Stimulated activated effector memory CD8-positive, alpha-beta T cell treated with anti-CD3 and anti-CD28 coated beads, Interleukin-12 subunit alpha, Interleukin-12 subunit beta, amount 100 ng/mL, for 72 hours (primary cell): Measurements from ENCODE around the gene EXD1.
"Not testable (repeated sequence)": the region's sequence is repeated elsewhere in the genome, so short reads cannot be mapped to it uniquely, and the experiment has no call there.

ENCODE experiments used
- ATAC-seq: fragments of 150-1000 bp; cut with Tn5 transposase; 2 replicates; pipeline ENCODE4 v1.10.0; 2021
- DNase-seq, 2 donors: peaks; one replicate each; pipeline ENCODE4 v3.0.0; 2021 to 2022; ENCODE audit warnings: low spot score in 2 of 2
- H3K27ac Mint-ChIP-seq: one replicate; pipeline ENCODE4 v1.8.0; 2022; ENCODE audit warnings: mild to moderate bottlenecking, mixed read lengths
- H3K36me3 Mint-ChIP-seq: one replicate; pipeline ENCODE4 v1.8.0; 2022; ENCODE audit warnings: mild to moderate bottlenecking, mixed read lengths
- H3K4me1 Mint-ChIP-seq: one replicate; pipeline ENCODE4 v1.8.0; 2022; ENCODE audit warnings: mixed read lengths
- H3K4me3 Mint-ChIP-seq: one replicate; pipeline ENCODE4 v1.8.0; 2022; ENCODE audit warnings: mild to moderate bottlenecking, mixed read lengths
- H3K9me3 Mint-ChIP-seq: one replicate; pipeline ENCODE4 v1.8.0; 2022; ENCODE audit warnings: mixed read lengths

The EXD1 gene

GRCh38 chr15:41230650-41231421 lies at the start of gene EXD1, which contains the start of gene CHP1:
Gene EXD1, minus strand, starts transcription at chr15:41230757. Its CDS starts 4,182 bp downstream, at chr15:41226575.
Gene CHP1, plus strand, starts transcription at chr15:41231268. Its CDS starts 115 bp downstream, at chr15:41231383.
- peak within 1 kb of the TSS; percentile 92 for H3K27ac Mint-ChIP-seq
- H3K9me3 Mint-ChIP-seq: no peaks in the 10 kb centered on the region
- H3K36me3 Mint-ChIP-seq: peaks cover 10% of the 10 kb centered on the region
- ATAC-seq (peak; percentile 97), DNase-seq (peak; percentile 91 to 98)
- peak within 1 kb of the TSS; percentile 89 for H3K4me3 Mint-ChIP-seq
- H3K4me1 Mint-ChIP-seq: peaks cover 6% of the 10 kb centered on the region

- no peak for DNase-seq
- Mint-ChIP-seq H3K36me3 (peaks cover 34% of the 10 kb centered on the region), H3K9me3 (no peaks in the 10 kb centered on the region), H3K4me1 (peaks cover 12% of the 10 kb centered on the region), H3K27ac (no peak overlapping the region), H3K4me3 (no peak overlapping the region)
- no peak for ATAC-seq
Observed at GRCh38 chr15:41279535-41280283, 49.2 kb upstream of the EXD1 start.

- H3K9me3 Mint-ChIP-seq: no peaks in the 10 kb centered on the region
- H3K36me3 Mint-ChIP-seq: peaks cover 32% of the 10 kb centered on the region
Observed at GRCh38 chr15:41278319-41278718, 47.8 kb upstream of the EXD1 start.

GRCh38 chr15:41276831-41277230 lies 46.3 kb upstream of the EXD1 start:
- H3K27ac Mint-ChIP-seq: no peak overlapping the region
- H3K9me3 Mint-ChIP-seq: no peaks in the 10 kb centered on the region
- no peak for DNase-seq
- peaks cover 35% of the 10 kb centered on the region for H3K36me3 Mint-ChIP-seq
- H3K4me3 Mint-ChIP-seq: no peak overlapping the region
- ATAC-seq: no peak
- no peaks in the 10 kb centered on the region for H3K4me1 Mint-ChIP-seq

More at GRCh38 chr15:41278319-41278718, 47.8 kb upstream of the EXD1 start:
- no peak overlapping the region for H3K27ac Mint-ChIP-seq
- H3K4me1 Mint-ChIP-seq: peaks cover 10% of the 10 kb centered on the region
- no peak for ATAC-seq
- H3K4me3 Mint-ChIP-seq: no peak overlapping the region
- no peak for DNase-seq

- Mint-ChIP-seq H3K27ac (no peak overlapping the region), H3K4me1 (no peaks in the 10 kb centered on the region), H3K36me3 (peaks cover 59% of the 10 kb centered on the region), H3K9me3 (no peaks in the 10 kb centered on the region), H3K4me3 (no peak overlapping the region)
- ATAC-seq (no peak), DNase-seq (no peak)
Observed at GRCh38 chr15:41269887-41270286, 39.3 kb upstream of the EXD1 start.

- Mint-ChIP-seq H3K4me1 (no peaks in the 10 kb centered on the region), H3K9me3 (no peaks in the 10 kb centered on the region), H3K36me3 (peaks cover 47% of the 10 kb centered on the region), H3K4me3 (no peak overlapping the region), H3K27ac (no peak overlapping the region)
- ATAC-seq: no peak
- DNase-seq: no peak
Observed at GRCh38 chr15:41263891-41264351, 33.4 kb upstream of the EXD1 start.

GRCh38 chr15:41262571-41262970 lies 32.0 kb upstream of the EXD1 start:
- no peaks in the 10 kb centered on the region for H3K9me3 Mint-ChIP-seq
- DNase-seq (no peak), ATAC-seq (no peak)
- no peak overlapping the region for H3K4me3 Mint-ChIP-seq
- no peak overlapping the region for H3K27ac Mint-ChIP-seq
- H3K4me1 Mint-ChIP-seq: no peaks in the 10 kb centered on the region
- H3K36me3 Mint-ChIP-seq: peaks cover 57% of the 10 kb centered on the region

- ATAC-seq, DNase-seq, H3K27ac Mint-ChIP-seq, H3K4me1 Mint-ChIP-seq, H3K9me3 Mint-ChIP-seq, H3K4me3 Mint-ChIP-seq: not testable (repeated sequence)
- peaks cover 46% of the 10 kb centered on the region for H3K36me3 Mint-ChIP-seq
Observed at GRCh38 chr15:41260924-41261323, 30.4 kb upstream of the EXD1 start.

- H3K9me3 Mint-ChIP-seq: no peaks in the 10 kb centered on the region
- H3K4me3 Mint-ChIP-seq: no peak overlapping the region
- no peaks in the 10 kb centered on the region for H3K4me1 Mint-ChIP-seq
- peaks cover 46% of the 10 kb centered on the region for H3K36me3 Mint-ChIP-seq
- peak overlapping the region; percentile 37 for H3K27ac Mint-ChIP-seq
- ATAC-seq: no peak
- no peak for DNase-seq
Observed at GRCh38 chr15:41259546-41260189, 29.1 kb upstream of the EXD1 start.

GRCh38 chr15:41258750-41259471 lies 28.4 kb upstream of the EXD1 start:
- Mint-ChIP-seq H3K9me3 (no peaks in the 10 kb centered on the region), H3K4me3 (no peak overlapping the region), H3K27ac (no peak overlapping the region), H3K36me3 (peaks cover 46% of the 10 kb centered on the region), H3K4me1 (no peaks in the 10 kb centered on the region)
- DNase-seq: no peak
- no peak for ATAC-seq

GRCh38 chr15:41256577-41257038 lies 26.1 kb upstream of the EXD1 start:
- Mint-ChIP-seq H3K36me3 (peaks cover 50% of the 10 kb centered on the region), H3K4me3 (no peak overlapping the region), H3K4me1 (no peaks in the 10 kb centered on the region), H3K27ac (no peak overlapping the region), H3K9me3 (no peaks in the 10 kb centered on the region)
- ATAC-seq (no peak), DNase-seq (no peak)

GRCh38 chr15:41256103-41256502 lies 25.5 kb upstream of the EXD1 start:
- ATAC-seq (no peak), DNase-seq (no peak)
- Mint-ChIP-seq H3K4me3 (no peak overlapping the region), H3K36me3 (peaks cover 50% of the 10 kb centered on the region), H3K4me1 (no peaks in the 10 kb centered on the region), H3K27ac (no peak overlapping the region), H3K9me3 (no peaks in the 10 kb centered on the region)

GRCh38 chr15:41254560-41254959 lies 24.0 kb upstream of the EXD1 start:
- no peak for DNase-seq
- ATAC-seq: no peak
- H3K4me3 Mint-ChIP-seq: no peak overlapping the region
- H3K4me1 Mint-ChIP-seq: no peaks in the 10 kb centered on the region
- no peak overlapping the region for H3K27ac Mint-ChIP-seq
- H3K36me3 Mint-ChIP-seq: peaks cover 46% of the 10 kb centered on the region
- no peaks in the 10 kb centered on the region for H3K9me3 Mint-ChIP-seq

- Mint-ChIP-seq H3K4me3 (no peak overlapping the region), H3K36me3 (peaks cover 39% of the 10 kb centered on the region), H3K4me1 (no peaks in the 10 kb centered on the region), H3K9me3 (no peaks in the 10 kb centered on the region), H3K27ac (no peak overlapping the region)
- ATAC-seq (no peak), DNase-seq (no peak)
Observed at GRCh38 chr15:41251411-41251810, 20.9 kb upstream of the EXD1 start.

- H3K4me3 Mint-ChIP-seq, H3K9me3 Mint-ChIP-seq, ATAC-seq, H3K4me1 Mint-ChIP-seq, DNase-seq, H3K27ac Mint-ChIP-seq: not testable (repeated sequence)
- peaks cover 43% of the 10 kb centered on the region for H3K36me3 Mint-ChIP-seq
Observed at GRCh38 chr15:41250745-41251144, 20.2 kb upstream of the EXD1 start.
